ENCODE measurements around the gene KCNQ5.

Gene KCNQ5

DNA sequence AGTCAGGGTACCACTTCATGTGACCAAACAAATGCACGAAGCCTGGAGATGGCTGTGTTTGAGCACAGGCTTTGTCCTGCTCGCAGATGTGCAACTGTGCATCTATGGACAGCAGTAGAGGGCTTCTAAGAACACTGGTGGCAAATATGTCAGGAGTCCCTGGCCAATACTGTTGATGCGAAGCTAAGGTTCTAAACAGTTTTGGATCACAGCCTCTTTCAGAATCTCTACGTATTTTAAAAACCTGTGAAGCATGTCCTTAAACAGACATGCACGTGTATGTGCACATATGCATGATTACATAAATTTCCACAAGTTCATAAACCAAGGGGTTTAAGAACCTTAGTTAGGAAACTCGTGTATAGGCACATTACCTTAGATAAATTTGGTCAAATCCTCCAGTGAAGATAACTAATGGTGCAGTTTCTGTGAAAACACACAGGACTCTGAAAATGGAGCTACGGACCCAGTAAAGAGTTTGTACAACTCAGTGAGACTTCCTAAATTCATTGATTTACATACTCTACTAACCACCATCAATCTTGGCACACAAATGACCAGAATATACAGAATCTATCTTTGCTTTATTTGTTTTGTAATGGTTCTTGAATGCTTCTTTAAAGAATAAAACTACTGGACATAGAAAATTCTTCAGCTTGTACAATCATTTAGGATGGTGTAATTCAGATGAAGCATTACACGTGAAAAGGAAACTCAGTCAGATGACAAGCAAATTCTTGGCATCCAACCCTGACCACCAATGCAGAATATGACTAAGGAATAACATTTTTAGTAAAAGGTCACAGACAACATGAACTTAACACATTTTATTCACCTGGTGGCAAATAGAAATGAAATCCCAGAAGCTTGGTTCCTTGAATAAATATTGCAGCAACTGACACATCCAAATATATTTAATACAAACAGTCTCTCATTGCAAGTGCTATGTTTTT lies 27.4 kb downstream of the KCNQ5 start:
- peak; percentile 89 for DNase-seq (ENCODE audit: low read depth)
- TF ChIP-seq CTCF (conservative IDR thresholded peaks at IDR 0.05; ENCODE audit: low read length), result no peak
- no peak overlapping the region for H3K4me3 ChIP-seq (ENCODE audit: low read length)

- TF ChIP-seq CTCF (conservative IDR thresholded peaks at IDR 0.05; ENCODE audit: low read length), result no peak
- H3K4me3 ChIP-seq (ENCODE audit: low read length), result no peak overlapping the region
- no peak for DNase-seq (ENCODE audit: low read depth)
Measured at GRCh38 chr6:72650081-72650745, 28.3 kb downstream of the KCNQ5 start.

- TF ChIP-seq CTCF (conservative IDR thresholded peaks at IDR 0.05; ENCODE audit: low read length), result no peak
- H3K4me3 ChIP-seq (ENCODE audit: low read length), result no peak overlapping the region
- peak; percentile 49 for DNase-seq (ENCODE audit: low read depth)
Measured at GRCh38 chr6:72651174-72651573, 29.3 kb downstream of the KCNQ5 start.

DNA sequence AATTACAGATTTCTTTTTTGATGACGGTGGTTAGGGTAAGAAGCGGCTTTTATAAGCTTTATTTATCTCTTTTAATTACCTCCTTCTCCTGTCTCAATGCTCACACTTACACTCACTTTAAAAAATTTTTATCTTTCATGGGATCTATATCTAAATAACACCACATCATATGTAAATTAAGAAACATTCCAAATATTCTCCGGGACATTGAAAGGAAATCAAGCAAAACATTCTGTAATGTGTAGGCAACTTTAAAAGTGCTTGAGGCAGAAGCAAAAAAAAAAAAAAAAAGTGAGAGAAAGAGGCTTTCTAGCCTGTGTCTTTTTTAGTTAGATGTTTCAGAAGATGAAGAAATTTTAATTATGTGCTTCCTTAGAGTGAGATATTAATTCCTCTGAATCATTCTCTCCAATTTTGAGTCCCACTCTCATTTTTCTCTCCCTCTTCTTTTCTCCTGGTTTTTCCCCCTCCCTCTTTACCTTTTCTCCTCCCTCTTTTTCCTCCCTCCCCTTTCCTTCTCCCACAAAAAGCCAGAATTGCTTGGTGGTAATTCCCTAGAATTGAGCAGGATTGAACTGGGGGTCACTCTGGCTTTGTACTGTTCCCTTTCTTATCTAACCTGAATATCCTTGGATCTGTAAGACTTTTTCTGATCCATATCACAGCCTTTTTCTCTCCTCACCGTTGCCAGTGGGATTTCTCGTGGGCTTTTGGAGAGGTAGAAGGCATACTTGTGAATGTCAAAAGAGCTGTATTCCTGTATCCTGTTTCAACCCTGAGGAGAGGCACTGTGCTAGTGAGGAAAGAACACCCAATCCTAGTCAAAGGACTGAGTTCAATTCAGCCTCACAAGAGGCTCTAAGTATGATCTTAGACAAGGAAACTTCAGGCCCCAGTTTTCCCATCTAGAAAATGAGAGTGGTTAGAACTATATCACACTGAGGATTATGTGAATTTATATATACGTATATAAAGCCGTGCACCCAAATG lies 30.4 kb downstream of the KCNQ5 start:
- no peak for DNase-seq (ENCODE audit: low read depth)
- no peak for TF ChIP-seq CTCF (conservative IDR thresholded peaks at IDR 0.05; ENCODE audit: low read length)
- no peak overlapping the region for H3K4me3 ChIP-seq (ENCODE audit: low read length)

GRCh38 chr6:72653026-72653425 lies 31.2 kb downstream of the KCNQ5 start:
- TF ChIP-seq CTCF (conservative IDR thresholded peaks at IDR 0.05; ENCODE audit: low read length), result no peak
- DNase-seq (ENCODE audit: low read depth), result no peak
- H3K4me3 ChIP-seq (ENCODE audit: low read length), result no peak overlapping the region

GRCh38 chr6:72654071-72654621 lies 32.3 kb downstream of the KCNQ5 start:
- no peak overlapping the region for H3K4me3 ChIP-seq (ENCODE audit: low read length)
- TF ChIP-seq CTCF (conservative IDR thresholded peaks at IDR 0.05; ENCODE audit: low read length), result no peak
- no peak for DNase-seq (ENCODE audit: low read depth)
